GM19099 (cell line): ENCODE data around the gene CBLN1.

ENCODE experiments used
- POLR2A ChIP-seq: IDR thresholded peaks from 3 replicates; pipeline ENCODE4 v1.6.1; 2011; ENCODE audit warnings: low read depth; ENCODE audit not compliant: insufficient read length; ENCODE audit errors: extremely low read depth

Gene CBLN1

GRCh38 chr16:49281843-49282642, 405 bp upstream of the CBLN1 start:
- no peak for TF ChIP-seq POLR2A

GRCh38 chr16:49280841-49281371, 732 bp downstream of the CBLN1 start:
- no peak for TF ChIP-seq POLR2A

GRCh38 chr16:49280105-49280741, 1.4 kb downstream of the CBLN1 start:
- TF ChIP-seq POLR2A: no peak

- TF ChIP-seq POLR2A: no peak
Observed at GRCh38 chr16:49278944-49279725, 2.5 kb downstream of the CBLN1 start.

- no peak for TF ChIP-seq POLR2A
Observed at GRCh38 chr16:49278567-49278827, 3.1 kb downstream of the CBLN1 start.

GRCh38 chr16:49277766-49278566, 3.7 kb downstream of the CBLN1 start:
- TF ChIP-seq POLR2A: no peak

GRCh38 chr16:49277386-49277742, 4.3 kb downstream of the CBLN1 start:
- TF ChIP-seq POLR2A: no peak

- no peak for TF ChIP-seq POLR2A
Observed at GRCh38 chr16:49276646-49277385, 4.8 kb downstream of the CBLN1 start.

GRCh38 chr16:49275870-49276269, 5.8 kb downstream of the CBLN1 start:
- TF ChIP-seq POLR2A: no peak

GRCh38 chr16:49275050-49275730, 6.4 kb downstream of the CBLN1 start:
- TF ChIP-seq POLR2A: no peak

GRCh38 chr16:49274591-49274990, 7.0 kb downstream of the CBLN1 start:
- no peak for TF ChIP-seq POLR2A

GRCh38 chr16:49273771-49274170, 7.9 kb downstream of the CBLN1 start:
- TF ChIP-seq POLR2A: no peak

GRCh38 chr16:49271363-49271762, 10.3 kb downstream of the CBLN1 start:
- no peak for TF ChIP-seq POLR2A

GRCh38 chr16:49269201-49269600, 12.4 kb downstream of the CBLN1 start:
- no peak for TF ChIP-seq POLR2A
